Aorta (tissue), 5 donors: ENCODE data around the gene C1QB. TPM values are rescaled to one million over a fixed set of nuclear protein-coding genes. Genes with fewer than 3 reads are reported as not detected.

Experiments used
- ATAC-seq: fragments of 200-7000 bp; cut with Tn5 transposase; one replicate; pipeline ENCODE4 v1.9.1; 2022; ENCODE audit warnings: moderate library complexity; ENCODE audit not compliant: low FRiP score
- DNase-seq, 2 donors: peaks; one replicate each; pipeline ENCODE4 v3.0.0-alpha.2; 2020
- H3K27ac ChIP-seq, 2 donors: one replicate each; pipeline ENCODE4 v1.5.1; 2013; ENCODE audit warnings: low read length in 2 of 2, mild to moderate bottlenecking in 2 of 2, moderate library complexity in 2 of 2, control low read depth in 1 of 2, inconsistent platforms in 1 of 2, low read depth in 1 of 2
- H3K27me3 ChIP-seq, 2 donors: one replicate each; pipeline ENCODE4 v1.6.1; 2013; ENCODE audit warnings: control low read depth in 1 of 2, low read length in 1 of 2, mild to moderate bottlenecking in 1 of 2, moderate library complexity in 1 of 2; ENCODE audit not compliant: insufficient read depth in 2 of 2, control insufficient read depth in 1 of 2
- H3K36me3 ChIP-seq, 2 donors: one replicate each; pipeline ENCODE4 v1.6.1; 2013; ENCODE audit warnings: control low read depth in 1 of 2, low read length in 1 of 2, mild to moderate bottlenecking in 1 of 2; ENCODE audit not compliant: insufficient read depth in 2 of 2, control insufficient read depth in 1 of 2
- H3K4me1 ChIP-seq, 2 donors: one replicate each; pipeline ENCODE4 v1.6.1; 2013; ENCODE audit warnings: low read length in 2 of 2, control low read depth in 1 of 2, mild to moderate bottlenecking in 1 of 2, moderate library complexity in 1 of 2; ENCODE audit not compliant: insufficient read depth in 2 of 2, control insufficient read depth in 1 of 2
- H3K4me3 ChIP-seq, 2 donors: one replicate each; pipeline ENCODE4 v1.5.1; 2013; ENCODE audit warnings: low read length in 2 of 2, control low read depth in 1 of 2, mild to moderate bottlenecking in 1 of 2
- H3K9me3 ChIP-seq: one replicate; pipeline ENCODE4 v1.6.1; 2013; ENCODE audit warnings: mild to moderate bottlenecking, low read length; ENCODE audit not compliant: control insufficient read depth
- WGBS, 2 donors: extraction: QIAGEN DNeasy Blood & Tissue Kit; methylation state at CpG; one replicate each; pipeline ENCODE4 v1.1.7; 2013; 5-methylcytosine and 5-hydroxymethylcytosine counted together
- intact Hi-C, 2 donors: fragments of 100-400 bp; cut with DNase I; formaldehyde crosslinking; loops; one replicate each; pipeline versions ENCODE4 v1.14.2 to v1.15.0; 2022
- polyA plus RNA-seq, 2 donors: library from polyadenylated mRNA; stranded (reverse); fragments of 200-250 nt; gene quantifications; one replicate each; pipeline ENCODE4 v1.2.3, GENCODE V29; 2013
- total RNA-seq, 2 donors: library from RNA; stranded (reverse); fragmentation: NEBNext Ultra II Directional; extraction: Animal tissue kit (Norgen Biotek cat#: 25700); gene quantifications; one replicate each; pipeline ENCODE4 v1.2.1, GENCODE V29; 2021
- donor health status: healthy with polysubstance abuse.
- donor health status: Bipolar disorder and iron deficiency.
- donor health status: DM: no; HTN: no; CAD: no.
- donor health status: DM: no; HTN: no; CAD: no.
- donor health status: DM: yes; HTN: yes; CAD: no.

Gene C1QB
- total and polyA plus RNA-seq, 4 donors = 84.7 to 425 (median 267) TPM

GRCh38 chr1:22638476-22639234, 14.4 kb upstream of the C1QB start:
- H3K4me1 ChIP-seq = no peaks in the 10 kb centered on the region
- WGBS, 2 donors = 81 to 82% methylated on average over 23 of the region's 23 CpGs
- DNase-seq (no peak), ATAC-seq (no peak)
- H3K27me3 ChIP-seq = no peaks in the 10 kb centered on the region
- no peaks in the 10 kb centered on the region for H3K36me3 ChIP-seq
- H3K9me3 ChIP-seq = no peaks in the 10 kb centered on the region
- H3K4me3 ChIP-seq = no peak overlapping the region
- intact Hi-C loops = no loop called here
- H3K27ac ChIP-seq = no peak overlapping the region

- ATAC-seq = no peak
Measured at GRCh38 chr1:22639286-22639685, 13.8 kb upstream of the C1QB start.

GRCh38 chr1:22641247-22641646, 11.8 kb upstream of the C1QB start:
- Histone ChIP-seq H3K4me1 (no peaks in the 10 kb centered on the region), H3K9me3 (no peaks in the 10 kb centered on the region), H3K27me3 (no peaks in the 10 kb centered on the region), H3K4me3 (no peak overlapping the region), H3K27ac (no peak overlapping the region), H3K36me3 (no peaks in the 10 kb centered on the region)
- 55 to 63% methylated on average over 8 of the region's 8 CpGs for WGBS, 2 donors
- intact Hi-C loops = loop anchor here (5.0 to 10.0 kb wide), 2 partner anchors 114 to 536 kb away; no protein-coding TSS in a partner anchor
- DNase-seq = no peak
- ATAC-seq = no peak

More at GRCh38 chr1:22639286-22639685, 13.8 kb upstream of the C1QB start:
- Histone ChIP-seq H3K4me3 (no peak overlapping the region), H3K27me3 (no peaks in the 10 kb centered on the region), H3K9me3 (no peaks in the 10 kb centered on the region), H3K36me3 (no peaks in the 10 kb centered on the region), H3K4me1 (no peaks in the 10 kb centered on the region), H3K27ac (no peak overlapping the region)
- WGBS, 2 donors = 40 to 46% methylated on average over 7 to 8 of the region's 8 CpGs
- intact Hi-C loops = no loop called here
- DNase-seq = peak in 1 of 2 donors; percentile 70

- no peaks in the 10 kb centered on the region for H3K4me1 ChIP-seq
- no peaks in the 10 kb centered on the region for H3K27me3 ChIP-seq
- 10 to 11% methylated on average over 16 to 18 of the region's 18 CpGs for WGBS, 2 donors
- no peak overlapping the region for H3K4me3 ChIP-seq
- no peaks in the 10 kb centered on the region for H3K36me3 ChIP-seq
- H3K9me3 ChIP-seq = no peaks in the 10 kb centered on the region
- ATAC-seq (peak; percentile 89), DNase-seq (peak; percentile 89 to 95)
- intact Hi-C loops = loop anchor here (1.0 to 10.0 kb wide), 4 partner anchors 115 to 537 kb away; no protein-coding TSS in a partner anchor
- H3K27ac ChIP-seq = no peak overlapping the region
Measured at GRCh38 chr1:22641906-22642636, 11.0 kb upstream of the C1QB start.

DNA sequence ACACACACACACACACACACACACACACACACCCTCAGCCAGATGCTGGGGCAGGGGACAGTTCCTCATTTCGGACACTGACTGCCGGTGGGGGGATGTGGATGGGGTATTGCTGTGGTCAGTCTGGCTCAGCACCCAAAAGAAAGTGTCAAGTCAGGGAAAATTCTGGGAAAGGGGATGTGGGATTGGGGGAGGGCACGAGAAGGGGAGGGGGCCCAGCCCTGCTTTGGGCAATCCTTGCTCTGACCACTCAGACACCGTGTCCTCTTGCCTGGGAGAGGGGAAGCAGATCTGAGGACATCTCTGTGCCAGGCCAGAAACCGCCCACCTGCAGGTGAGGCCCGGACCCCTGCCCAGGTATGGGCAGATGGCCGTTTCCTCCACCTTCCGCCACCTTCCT, 9.7 kb upstream of the C1QB start, which contains the start of gene C1QC:
TSS of gene C1QC (plus strand) at position 253 of the 400 bp plus-strand sequence. CDS start 391 bp downstream, outside the sequence.
- no peaks in the 10 kb centered on the region for H3K27me3 ChIP-seq
- H3K4me1 ChIP-seq = no peaks in the 10 kb centered on the region
- 83 to 84% methylated on average over 8 of the region's 8 CpGs for WGBS, 2 donors
- ATAC-seq = peak; percentile 34
- peak in 1 of 2 donors; percentile 88 for DNase-seq
- no peaks in the 10 kb centered on the region for H3K9me3 ChIP-seq
- intact Hi-C loops = loop anchor here (5.0 to 10.0 kb wide), 2 partner anchors 116 to 539 kb away; no protein-coding TSS in a partner anchor
- no peak within 1 kb of the TSS for H3K27ac ChIP-seq
- no peaks in the 10 kb centered on the region for H3K36me3 ChIP-seq
- no peak within 1 kb of the TSS for H3K4me3 ChIP-seq

GRCh38 chr1:22643928-22644327, 9.1 kb upstream of the C1QB start:
- intact Hi-C loops = loop anchor here (5.0 to 10.0 kb wide), 2 partner anchors 117 to 539 kb away; no protein-coding TSS in a partner anchor
- no peaks in the 10 kb centered on the region for H3K27me3 ChIP-seq
- H3K36me3 ChIP-seq = no peaks in the 10 kb centered on the region
- WGBS, 2 donors = 83 to 85% methylated on average over 11 to 12 of the region's 12 CpGs
- H3K9me3 ChIP-seq = no peaks in the 10 kb centered on the region
- DNase-seq (no peak), ATAC-seq (no peak)
- no peak overlapping the region for H3K4me3 ChIP-seq
- no peaks in the 10 kb centered on the region for H3K4me1 ChIP-seq
- H3K27ac ChIP-seq = no peak overlapping the region

GRCh38 chr1:22645931-22646330, 7.1 kb upstream of the C1QB start:
- no peak overlapping the region for H3K27ac ChIP-seq
- H3K4me1 ChIP-seq = no peaks in the 10 kb centered on the region
- DNase-seq (peak in 1 of 2 donors; percentile 67), ATAC-seq (no peak)
- no peak overlapping the region for H3K4me3 ChIP-seq
- H3K36me3 ChIP-seq = no peaks in the 10 kb centered on the region
- 82 to 83% methylated on average over 7 of the region's 7 CpGs for WGBS, 2 donors
- no peaks in the 10 kb centered on the region for H3K27me3 ChIP-seq
- H3K9me3 ChIP-seq = no peaks in the 10 kb centered on the region
- intact Hi-C loops = loop anchor here in 1 of 2 donors (10.0 kb wide), 1 partner anchor 541 kb away; no protein-coding TSS in a partner anchor

- no peak for ATAC-seq
- Histone ChIP-seq H3K27me3 (no peaks in the 10 kb centered on the region), H3K36me3 (no peaks in the 10 kb centered on the region), H3K4me3 (no peak overlapping the region), H3K4me1 (no peaks in the 10 kb centered on the region), H3K27ac (no peak overlapping the region), H3K9me3 (no peaks in the 10 kb centered on the region)
- no peak for DNase-seq
- WGBS, 2 donors = 0 to 88% methylated on average over 1 of the region's 1 CpG
- intact Hi-C loops = loop anchor here in 1 of 2 donors (10.0 kb wide), 1 partner anchor 542 kb away; no protein-coding TSS in a partner anchor
Measured at GRCh38 chr1:22646384-22646783, 6.7 kb upstream of the C1QB start.
